Upper lobe of left lung (tissue), 4 donors: ENCODE data around the gene MSANTD2.

Experiments used
- CTCF ChIP-seq, 6 experiments: fragments of 450-650 bp in 4 of 6; fragments of 200-600 bp in 2 of 6; sonication (generic) in 2 of 6; IDR thresholded peaks; one replicate each; pipeline ENCODE4 v1.5.1; 2016 to 2019; ENCODE audit warnings: antibody characterized with exemption in 6 of 6
- POLR2A ChIP-seq, 4 donors: fragments of 450-650 bp; IDR thresholded peaks; one replicate each; pipeline ENCODE4 v1.5.1; 2016 to 2017; ENCODE audit warnings: antibody characterized with exemption in 4 of 4, mild to moderate bottlenecking in 2 of 4
- POLR2AphosphoS5 ChIP-seq, 2 donors: sonication (generic); formaldehyde crosslinking; IDR thresholded peaks; one replicate each; pipeline ENCODE4 v1.5.1; 2017; ENCODE audit warnings: antibody characterized with exemption in 2 of 2

- no peak for TF ChIP-seq CTCF (IDR thresholded peaks at IDR 0.05)
- TF ChIP-seq POLR2AphosphoS5 (IDR thresholded peaks at IDR 0.05): no peak
- TF ChIP-seq POLR2A (IDR thresholded peaks at IDR 0.05): no peak
Observed at GRCh38 chr11:124821995-124822730, 22.0 kb upstream of the MSANTD2 start.
